Muscle layer of colon (tissue), 2 donors: ENCODE results near the gene CGB8.
"Not testable (repeated sequence)": the region's sequence is repeated elsewhere in the genome, so short reads cannot be mapped to it uniquely, and the experiment has no call there.

ENCODE experiments used
- H3K27ac ChIP-seq: one replicate; pipeline ENCODE4 v1.7.0; 2013; ENCODE audit warnings: low read depth, mild to moderate bottlenecking, low read length, moderate library complexity
- H3K27me3 ChIP-seq, 2 donors: one replicate each; pipeline ENCODE4 v1.7.0; 2013; ENCODE audit warnings: low read length in 2 of 2, mild to moderate bottlenecking in 2 of 2; ENCODE audit not compliant: insufficient read depth in 2 of 2, control insufficient read depth in 1 of 2
- H3K36me3 ChIP-seq: one replicate; pipeline ENCODE4 v1.7.0; 2013; ENCODE audit warnings: mild to moderate bottlenecking, low read length; ENCODE audit not compliant: insufficient read depth
- H3K4me1 ChIP-seq: one replicate; pipeline ENCODE4 v1.7.0; 2013; ENCODE audit warnings: mild to moderate bottlenecking, low read length; ENCODE audit not compliant: insufficient read depth
- H3K4me3 ChIP-seq, 2 donors: one replicate each; pipeline ENCODE4 v1.7.0; 2013; ENCODE audit warnings: low read length in 2 of 2, low read depth in 1 of 2, mild to moderate bottlenecking in 1 of 2, moderate library complexity in 1 of 2
- H3K9ac ChIP-seq: one replicate; pipeline ENCODE4 v1.7.0; 2013; ENCODE audit warnings: low read length
- H3K9me3 ChIP-seq: one replicate; pipeline ENCODE4 v1.7.0; 2013; ENCODE audit warnings: mild to moderate bottlenecking, low read length
- donor health status: abdominal sarcoma.
- donor health status: Adenocarcinoma of cecum.

Gene CGB8

DNA sequence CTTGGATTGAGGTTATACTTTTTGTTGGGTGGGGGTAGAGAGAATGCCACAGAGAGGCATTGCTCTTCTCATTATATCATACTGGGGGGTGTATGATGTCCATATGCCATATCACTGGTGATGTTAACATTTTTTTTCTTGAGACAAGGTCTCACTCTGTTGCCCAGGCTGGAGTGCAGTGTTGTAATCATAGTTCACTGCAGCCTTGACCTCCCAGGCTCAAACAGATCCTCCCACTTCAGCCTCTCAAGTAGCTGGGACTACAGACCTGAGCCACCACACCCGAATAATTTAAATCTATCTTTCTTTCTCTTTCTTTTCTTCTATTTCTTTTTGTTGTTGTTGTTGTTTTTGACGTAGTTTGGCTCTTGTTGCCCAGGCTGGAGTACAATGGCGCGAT is 31.5 kb upstream of the CGB8 start:
- no peak overlapping the region for H3K27ac ChIP-seq
- H3K27me3 ChIP-seq: no peaks in the 10 kb centered on the region
- H3K9me3 ChIP-seq: no peaks in the 10 kb centered on the region
- no peaks in the 10 kb centered on the region for H3K36me3 ChIP-seq
- no peak overlapping the region for H3K9ac ChIP-seq
- H3K4me3 ChIP-seq: no peak overlapping the region
- H3K4me1 ChIP-seq: no peaks in the 10 kb centered on the region

DNA sequence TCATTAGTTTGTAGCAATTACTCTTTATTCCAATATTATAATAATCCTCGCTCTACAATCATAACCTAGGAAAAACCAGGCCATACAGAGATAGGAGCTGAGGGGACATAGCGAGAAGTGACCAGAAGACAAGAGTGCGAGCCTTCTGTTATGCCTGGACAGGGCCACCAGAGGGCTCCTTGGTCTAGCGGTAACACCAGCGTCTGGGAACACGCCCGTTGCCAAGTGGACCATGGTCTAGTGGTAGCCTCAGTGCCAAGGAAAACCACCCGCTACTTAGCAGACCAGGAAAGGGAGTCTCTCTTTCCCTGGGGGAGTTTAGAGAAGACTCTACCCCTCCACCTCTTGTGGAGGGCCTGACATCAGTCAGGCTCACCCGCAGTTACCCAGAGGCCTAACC is 26.0 kb upstream of the CGB8 start:
- H3K9me3 ChIP-seq, H3K9ac ChIP-seq, H3K4me3 ChIP-seq, H3K36me3 ChIP-seq, H3K27ac ChIP-seq, H3K4me1 ChIP-seq: not testable (repeated sequence)
- peaks cover 13 to 39% of the 10 kb centered on the region in 2 donors for H3K27me3 ChIP-seq

DNA sequence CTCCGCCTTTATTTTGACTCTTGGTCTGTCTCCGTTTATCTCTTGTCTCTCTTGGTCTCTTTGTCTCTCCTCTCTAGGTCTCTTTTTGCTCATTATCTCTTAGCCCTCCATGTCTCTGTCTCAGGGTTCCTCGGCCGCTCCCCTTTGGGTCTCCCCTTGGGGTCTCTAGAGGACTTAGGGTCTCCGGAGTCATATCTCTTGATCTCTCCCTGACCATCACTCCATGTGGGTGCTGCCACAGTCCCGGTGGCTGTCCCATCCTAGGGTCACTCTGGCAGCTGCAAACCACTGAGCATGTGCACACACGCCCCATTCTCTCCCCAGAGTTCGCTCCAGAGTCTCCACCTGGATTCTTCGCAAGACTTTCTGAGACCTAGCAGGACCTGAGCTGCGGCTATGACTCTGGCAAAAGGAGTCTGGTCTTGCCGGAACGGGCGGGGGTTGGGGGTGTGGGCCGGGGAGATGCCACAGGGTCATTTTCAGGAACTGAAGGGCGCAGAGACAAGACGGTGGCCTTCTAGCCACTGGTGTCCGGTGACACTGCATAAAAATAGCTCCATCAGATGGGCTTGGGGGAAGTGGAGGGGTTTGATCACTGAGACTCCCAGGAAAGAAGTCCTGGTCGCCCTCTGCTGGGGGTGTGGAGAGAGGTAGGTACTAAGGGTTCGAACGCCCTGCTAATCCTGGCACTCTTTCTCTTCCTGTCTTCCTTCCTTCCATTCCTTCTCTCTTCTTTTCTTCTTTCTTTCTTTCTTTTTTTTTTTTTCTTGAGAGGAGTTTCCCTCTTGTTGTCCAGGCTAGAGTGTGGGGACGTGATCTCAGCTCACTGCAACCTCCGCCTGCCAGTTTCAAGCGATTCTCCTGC is 24.8 kb upstream of the CGB8 start:
- Histone ChIP-seq H3K27ac (no peak overlapping the region), H3K4me1 (no peaks in the 10 kb centered on the region), H3K36me3 (no peaks in the 10 kb centered on the region), H3K9ac (no peak overlapping the region), H3K4me3 (no peak overlapping the region), H3K9me3 (no peaks in the 10 kb centered on the region), H3K27me3 (peaks cover 13 to 46% of the 10 kb centered on the region in 2 donors)

DNA sequence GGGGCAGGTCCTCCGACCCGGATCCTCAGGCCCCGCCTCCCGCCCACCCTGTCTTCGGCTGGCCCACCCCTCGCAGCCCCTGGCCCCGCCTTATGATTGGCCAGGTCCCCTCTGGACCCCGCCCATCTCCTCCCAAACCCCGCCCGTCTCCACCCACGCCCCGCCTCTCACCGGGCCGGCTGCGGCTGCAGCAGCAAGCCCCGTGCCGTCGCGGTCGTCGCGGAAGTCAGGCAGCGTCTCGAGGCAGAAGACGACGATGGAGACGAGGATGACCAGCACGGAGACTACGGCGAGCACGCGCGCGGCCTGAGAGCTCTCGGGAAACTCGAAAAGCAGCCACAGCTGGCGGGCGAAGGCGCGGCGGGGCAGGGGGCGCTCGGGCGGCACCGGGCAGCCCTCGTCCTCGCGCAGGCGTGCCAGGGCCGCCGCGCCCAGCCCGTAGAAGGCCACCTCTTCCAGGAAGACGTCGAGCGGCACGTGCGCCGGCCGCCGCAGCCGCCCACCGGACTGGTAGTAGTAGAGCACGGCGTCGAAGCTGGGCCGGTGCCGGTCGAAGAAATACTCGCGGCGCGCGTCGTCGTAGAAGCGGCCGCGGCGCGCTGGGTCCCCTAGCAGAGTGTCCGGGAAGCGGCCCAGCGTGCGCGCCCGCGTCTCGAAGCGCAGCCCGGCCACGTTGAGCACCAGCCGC is 23.1 kb upstream of the CGB8 start:
- Histone ChIP-seq H3K9me3 (no peaks in the 10 kb centered on the region), H3K36me3 (no peaks in the 10 kb centered on the region), H3K4me3 (no peak overlapping the region), H3K9ac (no peak overlapping the region), H3K27ac (no peak overlapping the region), H3K27me3 (peaks cover 13 to 53% of the 10 kb centered on the region in 2 donors), H3K4me1 (no peaks in the 10 kb centered on the region)

DNA sequence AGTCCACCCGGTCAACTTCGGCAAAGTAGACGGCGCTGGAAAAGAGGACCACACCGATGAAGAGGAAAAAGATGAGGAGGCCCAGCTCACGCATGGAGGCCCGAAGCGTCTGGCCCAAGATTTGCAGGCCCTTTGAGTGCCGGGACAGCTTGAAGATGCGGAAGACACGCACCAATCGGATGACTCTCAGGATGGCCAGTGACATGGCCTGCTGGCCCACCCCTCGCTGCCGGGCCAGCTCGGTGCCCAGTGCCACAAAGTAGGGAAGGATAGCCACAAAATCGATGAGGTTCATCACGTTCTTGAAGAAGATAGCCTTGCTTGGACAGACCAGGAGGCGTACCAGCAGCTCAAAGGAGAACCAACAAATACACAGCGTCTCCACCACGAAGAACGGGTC is 21.5 kb upstream of the CGB8 start:
- Histone ChIP-seq H3K4me1 (no peaks in the 10 kb centered on the region), H3K36me3 (no peaks in the 10 kb centered on the region), H3K9ac (no peak overlapping the region), H3K9me3 (no peaks in the 10 kb centered on the region), H3K27ac (no peak overlapping the region), H3K4me3 (no peak overlapping the region), H3K27me3 (peaks cover 13 to 65% of the 10 kb centered on the region in 2 donors)

DNA sequence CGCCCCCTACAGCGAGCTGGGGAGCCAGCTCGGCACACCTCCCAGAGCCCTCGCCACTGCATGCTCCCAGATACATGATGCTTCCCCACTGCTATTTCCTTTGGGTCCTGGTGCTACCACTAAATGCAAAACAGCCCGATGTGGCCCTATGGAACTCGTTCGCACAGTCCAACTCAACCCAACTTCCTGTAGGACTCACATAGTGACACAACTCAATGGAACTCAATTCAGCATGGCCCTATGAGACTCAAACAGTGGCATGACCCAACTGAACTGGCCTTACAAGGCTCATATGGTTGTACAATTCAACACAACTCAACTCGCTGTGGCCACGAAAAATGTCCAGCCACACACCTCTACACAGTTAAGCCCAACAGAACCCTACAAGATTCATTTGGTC is 20.1 kb upstream of the CGB8 start:
- H3K27me3 ChIP-seq: peaks cover 17 to 72% of the 10 kb centered on the region in 2 donors
- H3K9me3 ChIP-seq: no peaks in the 10 kb centered on the region
- H3K4me3 ChIP-seq: no peak overlapping the region
- H3K4me1 ChIP-seq: no peaks in the 10 kb centered on the region
- H3K27ac ChIP-seq: no peak overlapping the region
- H3K9ac ChIP-seq: no peak overlapping the region
- H3K36me3 ChIP-seq: no peaks in the 10 kb centered on the region

DNA sequence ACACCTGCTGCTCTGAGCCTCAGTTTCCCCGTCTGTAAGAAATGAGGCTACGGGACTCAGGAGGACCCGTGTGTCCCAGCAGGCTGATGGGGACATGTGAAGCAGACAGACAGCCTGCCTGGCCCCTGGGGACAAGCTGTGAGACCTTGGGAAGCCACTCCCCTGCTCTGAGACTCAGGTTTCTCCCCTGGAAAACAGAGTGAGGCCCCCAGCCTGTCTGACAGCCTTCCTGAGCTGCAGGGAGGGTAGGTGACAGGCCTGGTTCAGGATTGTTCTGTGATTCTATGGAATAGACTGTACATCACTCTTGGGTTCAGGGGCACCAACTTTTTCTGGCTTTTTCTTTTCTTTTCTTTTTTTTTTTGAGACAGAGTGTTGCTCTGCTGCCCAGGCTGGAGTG is 18.6 kb upstream of the CGB8 start:
- Histone ChIP-seq H3K4me3 (no peak overlapping the region), H3K27me3 (peaks cover 6 to 65% of the 10 kb centered on the region in 2 donors), H3K9ac (no peak overlapping the region), H3K9me3 (no peaks in the 10 kb centered on the region), H3K4me1 (no peaks in the 10 kb centered on the region), H3K36me3 (no peaks in the 10 kb centered on the region), H3K27ac (no peak overlapping the region)

DNA sequence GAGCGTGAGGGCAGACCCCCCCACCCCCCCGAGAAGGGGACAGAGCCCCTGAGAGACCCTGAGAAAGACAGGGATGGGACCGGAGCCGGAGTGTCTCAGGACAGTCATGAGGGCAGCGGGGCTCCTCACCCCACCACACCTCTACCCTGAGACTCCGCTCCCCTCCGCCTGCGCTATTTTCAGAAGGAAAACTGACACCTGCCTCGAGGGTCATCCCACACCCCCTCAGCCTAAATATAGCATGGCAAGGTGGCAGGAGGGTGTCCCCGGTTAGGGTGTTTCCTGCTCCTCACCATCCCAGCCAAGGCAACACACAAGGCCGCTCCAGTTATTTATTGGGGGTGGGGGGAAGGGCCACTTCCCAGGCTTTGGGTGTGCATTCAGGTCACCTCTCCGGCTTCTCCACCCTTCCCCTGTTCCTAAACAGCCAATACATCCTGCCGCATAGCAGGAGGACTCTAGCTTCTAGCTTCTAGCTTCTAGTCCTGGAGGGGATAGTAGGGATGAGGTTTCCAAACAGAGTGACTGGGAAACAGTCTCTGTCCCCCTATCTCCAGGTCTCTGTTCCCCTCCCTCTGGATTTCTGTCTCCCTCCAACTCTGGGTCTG is 17.1 kb upstream of the CGB8 start:
- no peaks in the 10 kb centered on the region for H3K4me1 ChIP-seq
- H3K9me3 ChIP-seq: no peaks in the 10 kb centered on the region
- H3K27me3 ChIP-seq: peaks cover 6 to 65% of the 10 kb centered on the region in 2 donors
- H3K4me3 ChIP-seq: no peak overlapping the region
- H3K36me3 ChIP-seq: no peaks in the 10 kb centered on the region
- H3K9ac ChIP-seq: no peak overlapping the region
- H3K27ac ChIP-seq: no peak overlapping the region

DNA sequence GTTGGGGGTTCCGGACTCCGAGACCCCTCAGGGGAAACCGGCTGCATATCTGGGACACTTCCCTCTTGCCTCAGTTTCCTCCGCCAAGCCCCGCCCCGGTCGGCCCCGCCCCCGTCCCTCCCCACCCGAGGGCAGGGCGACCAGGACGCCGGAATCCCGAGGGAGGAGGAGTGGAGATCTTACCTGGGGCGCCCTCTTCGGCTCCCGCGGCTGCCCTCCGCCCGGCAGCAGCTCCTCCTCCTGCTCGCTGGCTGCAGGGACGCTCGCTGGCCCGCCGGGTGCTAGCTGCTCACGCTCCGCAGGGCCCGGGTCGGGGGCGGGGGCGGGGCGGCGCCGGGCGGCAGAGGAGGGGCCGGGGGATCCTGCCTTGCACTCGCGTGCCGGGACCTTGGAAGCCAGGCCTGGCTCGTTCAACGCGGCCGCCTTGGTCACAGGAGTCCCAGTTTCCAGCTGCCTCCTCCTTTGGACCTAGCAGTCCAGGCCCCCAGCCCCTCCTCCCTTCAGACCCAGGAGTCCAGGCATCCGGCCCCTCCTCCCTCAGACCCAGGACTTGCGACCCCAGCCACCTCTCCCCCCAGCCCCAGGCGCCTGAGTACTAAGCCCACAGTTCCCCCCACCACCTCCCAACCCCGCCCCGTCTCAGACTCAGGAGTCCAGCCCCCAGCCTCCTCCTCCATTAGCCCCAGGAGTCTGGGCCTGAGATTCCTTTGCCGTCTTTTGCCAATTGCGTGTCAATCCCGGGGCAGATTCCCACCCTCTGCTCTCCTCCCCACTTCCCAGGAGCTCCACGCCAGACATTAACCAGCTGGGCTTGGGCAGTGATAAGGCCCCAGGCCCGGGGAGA is 16.1 kb upstream of the CGB8 start, which contains the start of gene NTF4:
Gene NTF4, minus strand, starts transcription at position 51 of the 844 bp plus-strand sequence. CDS start 2,821 bp downstream, outside the sequence.
- H3K36me3 ChIP-seq: no peaks in the 10 kb centered on the region
- H3K4me1 ChIP-seq: no peaks in the 10 kb centered on the region
- H3K9ac ChIP-seq: no peak within 1 kb of the TSS
- H3K27ac ChIP-seq: no peak within 1 kb of the TSS
- no peak within 1 kb of the TSS for H3K4me3 ChIP-seq
- peaks cover 6 to 55% of the 10 kb centered on the region in 2 donors for H3K27me3 ChIP-seq
- H3K9me3 ChIP-seq: no peaks in the 10 kb centered on the region

DNA sequence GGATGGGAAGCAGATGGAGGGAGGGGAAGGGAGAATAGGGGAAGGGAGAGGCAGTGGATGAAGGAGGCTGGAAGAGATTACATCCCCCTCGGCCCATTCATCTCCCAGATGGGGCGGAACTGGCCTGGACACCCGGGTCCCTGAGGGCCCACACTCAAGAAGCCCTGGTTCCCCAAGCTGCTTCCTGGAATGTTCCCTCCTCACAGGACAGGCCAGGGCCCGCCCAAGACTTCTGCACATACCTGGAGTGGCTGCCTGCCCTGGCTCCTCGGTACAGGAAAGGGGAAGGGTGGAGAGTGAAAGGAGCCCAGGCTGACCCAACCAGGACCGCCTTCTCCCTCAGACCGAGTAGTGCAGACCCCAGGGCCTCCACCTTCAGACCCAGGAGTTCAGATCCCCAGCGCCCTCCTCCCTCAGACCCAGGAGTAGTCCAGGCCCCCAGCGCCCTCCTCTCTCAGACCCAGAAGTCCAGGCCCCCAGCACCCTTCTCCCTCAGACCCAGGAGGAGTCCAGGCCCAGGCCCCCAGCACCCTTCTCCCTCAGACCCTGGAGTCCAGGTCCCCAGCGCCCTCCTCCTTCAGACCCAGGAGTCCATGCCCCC is 15.2 kb upstream of the CGB8 start:
- Histone ChIP-seq H3K9ac (no peak overlapping the region), H3K27ac (no peak overlapping the region), H3K4me1 (no peaks in the 10 kb centered on the region), H3K9me3 (no peaks in the 10 kb centered on the region), H3K36me3 (no peaks in the 10 kb centered on the region), H3K4me3 (no peak overlapping the region), H3K27me3 (peaks cover 6 to 50% of the 10 kb centered on the region in 2 donors)
